Anterior cingulate cortex (tissue), 58 donors: ENCODE data around the gene SNX32.
A peak's percentile ranks its signal among the peaks of the same experiment; 100 is the strongest.

Experiments used
- DNase-seq, 58 donors: peaks; one replicate each; lab custom pipeline; 2025; lab: John Stamatoyannopoulos, UW

The SNX32 gene

GRCh38 chr11:65796726-65797601 is 36.8 kb upstream of the SNX32 start:
- DNase-seq = no peak

- no peak for DNase-seq
Observed at GRCh38 chr11:65797711-65798110, 36.1 kb upstream of the SNX32 start.

GRCh38 chr11:65798882-65799281 is 34.9 kb upstream of the SNX32 start:
- DNase-seq = no peak

- DNase-seq = no peak
Observed at GRCh38 chr11:65801153-65801987, 32.4 kb upstream of the SNX32 start.

GRCh38 chr11:65802841-65803240 is 30.9 kb upstream of the SNX32 start:
- no peak for DNase-seq

- no peak for DNase-seq
Observed at GRCh38 chr11:65803797-65804492, 29.8 kb upstream of the SNX32 start.

GRCh38 chr11:65806979-65807378 is 26.8 kb upstream of the SNX32 start:
- DNase-seq = no peak

GRCh38 chr11:65808744-65809341 is 24.9 kb upstream of the SNX32 start:
- DNase-seq = no peak

GRCh38 chr11:65809496-65809895 is 24.3 kb upstream of the SNX32 start:
- DNase-seq = no peak

- DNase-seq = no peak
Observed at GRCh38 chr11:65810046-65810868, 23.5 kb upstream of the SNX32 start.

GRCh38 chr11:65811764-65812475 is 21.8 kb upstream of the SNX32 start:
- no peak for DNase-seq

GRCh38 chr11:65814131-65814985 is 19.4 kb upstream of the SNX32 start:
- peak in 7 of 58 donors; percentile 5 to 23 (median 8) for DNase-seq

- DNase-seq = no peak
Observed at GRCh38 chr11:65814986-65815565, 18.7 kb upstream of the SNX32 start.

GRCh38 chr11:65816696-65817095 is 17.1 kb upstream of the SNX32 start:
- no peak for DNase-seq

GRCh38 chr11:65817312-65817834 is 16.4 kb upstream of the SNX32 start:
- DNase-seq = no peak

- DNase-seq = peak; percentile 29 to 97 (median 85)
Observed at GRCh38 chr11:65817835-65818680, 15.7 kb upstream of the SNX32 start.
